ENCODE results near the gene POC5. TPM values are rescaled to one million over a fixed set of nuclear protein-coding genes. Genes with fewer than 3 reads are reported as not detected.

POC5 gene
- total RNA-seq, 1 donor from 2014 or later = 9.1 TPM

- H3K27ac ChIP-seq = no peak overlapping the region
- H3K4me3 ChIP-seq = no peak overlapping the region
- TF ChIP-seq CTCF (IDR thresholded peaks at IDR 0.05) = no peak
- H3K9me3 ChIP-seq = no peaks in the 10 kb centered on the region
- intact Hi-C loops (cut with DNase I) = no loop called here
- no peaks in the 10 kb centered on the region for H3K36me3 ChIP-seq
- no peaks in the 10 kb centered on the region for H3K27me3 ChIP-seq
- DNase-seq (no peak), ATAC-seq (no peak)
- H3K4me1 ChIP-seq = no peaks in the 10 kb centered on the region
These were observed 89.4 kb downstream of the POC5 start for GRCh38 chr5:75627801-75628200.

GRCh38 chr5:75626959-75627358 lies 90.3 kb downstream of the POC5 start:
- Histone ChIP-seq H3K4me3 (no peak overlapping the region), H3K27me3 (no peaks in the 10 kb centered on the region), H3K4me1 (no peaks in the 10 kb centered on the region), H3K9me3 (no peaks in the 10 kb centered on the region), H3K36me3 (no peaks in the 10 kb centered on the region), H3K27ac (no peak overlapping the region)
- no peak for ATAC-seq
- TF ChIP-seq CTCF (IDR thresholded peaks at IDR 0.05) = no peak
- no peak for DNase-seq
- intact Hi-C loops (cut with DNase I) = no loop called here

Other genes with a start within 250 kb of the POC5 start
- 60.7 TPM for gene CERT1, start 205.8 kb downstream of the POC5 start, total RNA-seq
- 38.2 TPM for gene POLK, start 205.5 kb downstream of the POC5 start, total RNA-seq
- gene ANKDD1B, start 106.0 kb downstream of the POC5 start, total RNA-seq = 3.7 TPM

Measured in upper lobe of right lung (tissue), 1 donor.